ENCODE measurements around the gene DCLK1. TPM values are rescaled to one million over a fixed set of nuclear protein-coding genes. Genes with fewer than 3 reads are reported as not detected.

DCLK1 gene
- total RNA-seq, 4 donors from 2014 or later: 1.1 to 10.8 (median 6.7) TPM

- no peaks in the 10 kb centered on the region for H3K27me3 ChIP-seq
- H3K4me1 ChIP-seq: no peaks in the 10 kb centered on the region
- no peaks in the 10 kb centered on the region for H3K36me3 ChIP-seq
- TF ChIP-seq EP300 (IDR thresholded peaks at IDR 0.05; ENCODE audit: low read depth) (no peak), CTCF (IDR thresholded peaks at IDR 0.05) (no peak), POLR2AphosphoS5 (IDR thresholded peaks at IDR 0.05) (no peak), POLR2A (IDR thresholded peaks at IDR 0.05) (no peak)
- no peak overlapping the region for H3K4me3 ChIP-seq
- DNase-seq: no peak
- in situ Hi-C loops (cut with MboI; ENCODE audit: low pct_ligation_motif_present in 1 of 4, low pct_unique_long_range_greater_than_20kb in 1 of 4, low sequenced_read_pairs in 3 of 4) (no loop called here), intact Hi-C loops (cut with DNase I; ENCODE audit: low total_unique reads) (no loop called here)
- H3K27ac ChIP-seq: no peak overlapping the region
- no peaks in the 10 kb centered on the region for H3K9me3 ChIP-seq
- WGBS, 2 donors (ENCODE audit: low coverage in 1 of 2): 80 to 84% methylated on average over 1 to 5 of the region's 5 CpGs
Measured at GRCh38 chr13:36166046-36166445, 34.9 kb upstream of the DCLK1 start.

GRCh38 chr13:36163809-36164308 is 32.7 kb upstream of the DCLK1 start:
- H3K27ac ChIP-seq: no peak overlapping the region
- no peaks in the 10 kb centered on the region for H3K36me3 ChIP-seq
- no peak overlapping the region for H3K4me3 ChIP-seq
- TF ChIP-seq POLR2AphosphoS5 (IDR thresholded peaks at IDR 0.05): no peak
- TF ChIP-seq EP300 (IDR thresholded peaks at IDR 0.05; ENCODE audit: low read depth): no peak
- TF ChIP-seq CTCF (IDR thresholded peaks at IDR 0.05): no peak
- no peak for TF ChIP-seq POLR2A (IDR thresholded peaks at IDR 0.05)
- no peaks in the 10 kb centered on the region for H3K4me1 ChIP-seq
- H3K27me3 ChIP-seq: no peaks in the 10 kb centered on the region
- 27 to 48% methylated on average over 5 to 7 of the region's 7 CpGs for WGBS, 2 donors (ENCODE audit: low coverage in 1 of 2)
- intact Hi-C loops (cut with DNase I; ENCODE audit: low total_unique reads) (no loop called here), in situ Hi-C loops (cut with MboI; ENCODE audit: low pct_ligation_motif_present in 1 of 4, low pct_unique_long_range_greater_than_20kb in 1 of 4, low sequenced_read_pairs in 3 of 4) (no loop called here)
- DNase-seq: peak; percentile 19
- H3K9me3 ChIP-seq: no peaks in the 10 kb centered on the region

- in situ Hi-C loops (cut with MboI; ENCODE audit: low pct_ligation_motif_present in 1 of 4, low pct_unique_long_range_greater_than_20kb in 1 of 4, low sequenced_read_pairs in 3 of 4): no loop called here
- intact Hi-C loops (cut with DNase I; ENCODE audit: low total_unique reads): no loop called here
- no peaks in the 10 kb centered on the region for H3K4me1 ChIP-seq
- H3K27me3 ChIP-seq: no peaks in the 10 kb centered on the region
- no peak for DNase-seq
- no peak for TF ChIP-seq CTCF (IDR thresholded peaks at IDR 0.05)
- no peak for TF ChIP-seq POLR2A (IDR thresholded peaks at IDR 0.05)
- TF ChIP-seq EP300 (IDR thresholded peaks at IDR 0.05; ENCODE audit: low read depth): no peak
- TF ChIP-seq POLR2AphosphoS5 (IDR thresholded peaks at IDR 0.05): no peak
- no peaks in the 10 kb centered on the region for H3K36me3 ChIP-seq
- H3K4me3 ChIP-seq: no peak overlapping the region
- H3K27ac ChIP-seq: no peak overlapping the region
- 76 to 85% methylated on average over 4 to 6 of the region's 6 CpGs for WGBS, 2 donors (ENCODE audit: low coverage in 1 of 2)
- no peaks in the 10 kb centered on the region for H3K9me3 ChIP-seq
Measured at GRCh38 chr13:36163286-36163685, 32.1 kb upstream of the DCLK1 start.

- Histone ChIP-seq H3K36me3 (no peaks in the 10 kb centered on the region), H3K4me1 (no peaks in the 10 kb centered on the region), H3K27me3 (no peaks in the 10 kb centered on the region), H3K4me3 (no peak overlapping the region), H3K27ac (no peak overlapping the region), H3K9me3 (no peaks in the 10 kb centered on the region)
- 67 to 71% methylated on average over 4 of the region's 4 CpGs for WGBS, 2 donors (ENCODE audit: low coverage in 1 of 2)
- intact Hi-C loops (cut with DNase I; ENCODE audit: low total_unique reads) (no loop called here), in situ Hi-C loops (cut with MboI; ENCODE audit: low pct_ligation_motif_present in 1 of 4, low pct_unique_long_range_greater_than_20kb in 1 of 4, low sequenced_read_pairs in 3 of 4) (no loop called here)
- no peak for DNase-seq
- TF ChIP-seq CTCF (IDR thresholded peaks at IDR 0.05): no peak
- no peak for TF ChIP-seq EP300 (IDR thresholded peaks at IDR 0.05; ENCODE audit: low read depth)
- TF ChIP-seq POLR2A (IDR thresholded peaks at IDR 0.05): no peak
- no peak for TF ChIP-seq POLR2AphosphoS5 (IDR thresholded peaks at IDR 0.05)
Measured at GRCh38 chr13:36160297-36160696, 29.1 kb upstream of the DCLK1 start.
